GM21717 (cell line): ENCODE results near the gene UBA1.

Experiments used
- ATAC-seq: cut with Tn5 transposase; IDR thresholded peaks from one replicate; pipeline ENCODE4 v1.9.1; 2021; ENCODE audit warnings: mild to moderate bottlenecking, moderate library complexity; ENCODE audit not compliant: unreplicated experiment

Gene UBA1

GRCh38 chrX:47169726-47170515 is 23.7 kb upstream of the UBA1 start:
- ATAC-seq: no peak

- no peak for ATAC-seq
Observed at GRCh38 chrX:47170861-47171692, 22.6 kb upstream of the UBA1 start.

GRCh38 chrX:47171996-47172395 is 21.6 kb upstream of the UBA1 start:
- no peak for ATAC-seq

GRCh38 chrX:47172549-47172948 is 21.1 kb upstream of the UBA1 start:
- ATAC-seq: no peak

GRCh38 chrX:47172971-47173792 is 20.4 kb upstream of the UBA1 start:
- ATAC-seq: no peak

- ATAC-seq: no peak
Observed at GRCh38 chrX:47174376-47174775, 19.3 kb upstream of the UBA1 start.

GRCh38 chrX:47174846-47175587 is 18.6 kb upstream of the UBA1 start:
- ATAC-seq: no peak

- no peak for ATAC-seq
Observed at GRCh38 chrX:47175588-47175980, 18.0 kb upstream of the UBA1 start.

- ATAC-seq: no peak
Observed at GRCh38 chrX:47176101-47176740, 17.4 kb upstream of the UBA1 start.

GRCh38 chrX:47177079-47177478 is 16.6 kb upstream of the UBA1 start:
- ATAC-seq: no peak

GRCh38 chrX:47178337-47178736 is 15.3 kb upstream of the UBA1 start:
- ATAC-seq: no peak

- ATAC-seq: no peak
Observed at GRCh38 chrX:47179221-47179927, 14.3 kb upstream of the UBA1 start.

- no peak for ATAC-seq
Observed at GRCh38 chrX:47179928-47180255, 13.7 kb upstream of the UBA1 start.

GRCh38 chrX:47180346-47180745 is 13.3 kb upstream of the UBA1 start:
- no peak for ATAC-seq

GRCh38 chrX:47181301-47181700 is 12.3 kb upstream of the UBA1 start:
- ATAC-seq: no peak

GRCh38 chrX:47182106-47182700 is 11.4 kb upstream of the UBA1 start:
- ATAC-seq: no peak

GRCh38 chrX:47184486-47184885 is 9.1 kb upstream of the UBA1 start:
- no peak for ATAC-seq

- ATAC-seq: no peak
Observed at GRCh38 chrX:47185241-47185640, 8.4 kb upstream of the UBA1 start.

- no peak for ATAC-seq
Observed at GRCh38 chrX:47186096-47186740, 7.4 kb upstream of the UBA1 start.
